H1 (cell line): ENCODE results near the gene CMTM2. TPM values are rescaled to one million over a fixed set of nuclear protein-coding genes. Genes with fewer than 3 reads are reported as not detected.

Source experiments
- BRCA1 ChIP-seq: IDR thresholded peaks from 2 replicates; pipeline ENCODE4 v1.6.1; 2012; ENCODE audit warnings: low read depth, low read length, improper control_type of control experiment
- JUN ChIP-seq: IDR thresholded peaks from 2 replicates; pipeline ENCODE4 v1.6.1; 2011; ENCODE audit warnings: low read depth, mild to moderate bottlenecking, improper control_type of control experiment, low read length
- NANOG ChIP-seq: IDR thresholded peaks from 2 replicates; pipeline ENCODE4 v1.6.1; 2011; ENCODE audit warnings: low read length, low read depth, mild to moderate bottlenecking, inconsistent platforms; ENCODE audit not compliant: insufficient read depth, poor library complexity, severe bottlenecking
- NRF1 ChIP-seq: IDR thresholded peaks from 2 replicates; pipeline ENCODE4 v1.6.1; 2011; ENCODE audit warnings: mild to moderate bottlenecking, low read depth, low read length, improper control_type of control experiment
- RAD21 ChIP-seq, 2 experiments: IDR thresholded peaks in 1 of 2; conservative IDR thresholded peaks in 1 of 2; 2 replicates each; pipeline ENCODE4 v1.6.1; 2011; ENCODE audit warnings: low read depth in 2 of 2, low read length in 2 of 2, improper control_type of control experiment in 1 of 2, inconsistent platforms in 1 of 2, mild to moderate bottlenecking in 1 of 2, moderate library complexity in 1 of 2
- SIX5 ChIP-seq: IDR thresholded peaks from 2 replicates; pipeline ENCODE4 v1.6.1; 2011; ENCODE audit warnings: mild to moderate bottlenecking, low read depth, low read length
- TAF7 ChIP-seq: optimal IDR thresholded peaks from 2 replicates; pipeline ENCODE3; 2011; ENCODE audit warnings: low read depth, mild to moderate bottlenecking, inconsistent platforms, low read length, moderate library complexity, borderline replicate concordance
- polyA plus RNA-seq, 7 experiments: library from polyadenylated mRNA; depleted of rRNA in 3 of 7; stranded (reverse) in 5 of 7; unstranded in 2 of 7; fragments of >200 nt in 5 of 7; fragments of 200-250 nt in 2 of 7; gene quantifications; 1 replicate in 5 of 7; 2 replicates in 1 of 7; 4 replicates in 1 of 7; pipeline versions ENCODE4 v1.2.1 to v1.2.3, GENCODE V29; 2011 to 2013; ENCODE audit warnings: missing spikeins in 2 of 7, mixed read lengths in 2 of 7
- total RNA-seq: library from RNA; stranded (reverse); fragmentation: NEBNext Ultra II Directional; extraction: Animal tissue kit (Norgen Biotek cat#: 25700); gene quantifications from 2 replicates; pipeline ENCODE4 v1.2.1, GENCODE V29; 2021
- TF ChIP-seq, protein P1 (sequence below): fragments of 300-600 bp; sonication (generic); IDR thresholded peaks from 2 replicates; pipeline ENCODE4 v1.7.1; 2012; ENCODE audit warnings: low read length, moderate library complexity, mild to moderate bottlenecking, inconsistent platforms; ENCODE audit not compliant: insufficient replicate concordance
- TF ChIP-seq, protein P2 (sequence below): IDR thresholded peaks from 2 replicates; pipeline ENCODE4 v1.6.1; 2011; ENCODE audit warnings: low read depth, mild to moderate bottlenecking, low read length; ENCODE audit not compliant: insufficient read depth
- TF ChIP-seq, protein P3 (sequence below): IDR thresholded peaks from 2 replicates; pipeline ENCODE4 v1.6.1; 2012; ENCODE audit warnings: inconsistent platforms

Gene CMTM2
- total and polyA plus RNA-seq, 2 of the 8 experiments (the other 6 are each of a cell fraction or from before 2014, with no cell fraction given), result not detected

DNA sequence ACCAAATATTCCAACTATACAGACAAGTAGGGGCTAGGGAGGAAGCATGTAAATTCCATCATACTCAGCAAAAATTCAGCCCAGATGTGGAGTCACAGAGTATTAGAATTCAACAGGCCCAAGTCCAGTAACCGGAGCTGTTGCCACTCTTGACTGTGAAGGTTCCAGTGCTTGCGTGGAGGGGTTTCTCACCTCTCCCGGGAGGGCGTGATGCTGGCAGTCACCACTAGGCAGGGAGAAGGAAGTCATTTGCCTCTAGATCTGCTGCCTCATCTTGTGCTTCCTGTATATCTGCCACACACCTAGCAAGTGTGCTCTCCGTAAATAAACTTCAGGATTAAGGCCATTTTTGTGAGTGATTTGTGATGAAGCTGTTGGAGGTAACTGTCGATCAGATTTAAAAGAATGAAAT, 27.9 kb upstream of the CMTM2 start (continued):
- TF ChIP-seq, protein P1, sequence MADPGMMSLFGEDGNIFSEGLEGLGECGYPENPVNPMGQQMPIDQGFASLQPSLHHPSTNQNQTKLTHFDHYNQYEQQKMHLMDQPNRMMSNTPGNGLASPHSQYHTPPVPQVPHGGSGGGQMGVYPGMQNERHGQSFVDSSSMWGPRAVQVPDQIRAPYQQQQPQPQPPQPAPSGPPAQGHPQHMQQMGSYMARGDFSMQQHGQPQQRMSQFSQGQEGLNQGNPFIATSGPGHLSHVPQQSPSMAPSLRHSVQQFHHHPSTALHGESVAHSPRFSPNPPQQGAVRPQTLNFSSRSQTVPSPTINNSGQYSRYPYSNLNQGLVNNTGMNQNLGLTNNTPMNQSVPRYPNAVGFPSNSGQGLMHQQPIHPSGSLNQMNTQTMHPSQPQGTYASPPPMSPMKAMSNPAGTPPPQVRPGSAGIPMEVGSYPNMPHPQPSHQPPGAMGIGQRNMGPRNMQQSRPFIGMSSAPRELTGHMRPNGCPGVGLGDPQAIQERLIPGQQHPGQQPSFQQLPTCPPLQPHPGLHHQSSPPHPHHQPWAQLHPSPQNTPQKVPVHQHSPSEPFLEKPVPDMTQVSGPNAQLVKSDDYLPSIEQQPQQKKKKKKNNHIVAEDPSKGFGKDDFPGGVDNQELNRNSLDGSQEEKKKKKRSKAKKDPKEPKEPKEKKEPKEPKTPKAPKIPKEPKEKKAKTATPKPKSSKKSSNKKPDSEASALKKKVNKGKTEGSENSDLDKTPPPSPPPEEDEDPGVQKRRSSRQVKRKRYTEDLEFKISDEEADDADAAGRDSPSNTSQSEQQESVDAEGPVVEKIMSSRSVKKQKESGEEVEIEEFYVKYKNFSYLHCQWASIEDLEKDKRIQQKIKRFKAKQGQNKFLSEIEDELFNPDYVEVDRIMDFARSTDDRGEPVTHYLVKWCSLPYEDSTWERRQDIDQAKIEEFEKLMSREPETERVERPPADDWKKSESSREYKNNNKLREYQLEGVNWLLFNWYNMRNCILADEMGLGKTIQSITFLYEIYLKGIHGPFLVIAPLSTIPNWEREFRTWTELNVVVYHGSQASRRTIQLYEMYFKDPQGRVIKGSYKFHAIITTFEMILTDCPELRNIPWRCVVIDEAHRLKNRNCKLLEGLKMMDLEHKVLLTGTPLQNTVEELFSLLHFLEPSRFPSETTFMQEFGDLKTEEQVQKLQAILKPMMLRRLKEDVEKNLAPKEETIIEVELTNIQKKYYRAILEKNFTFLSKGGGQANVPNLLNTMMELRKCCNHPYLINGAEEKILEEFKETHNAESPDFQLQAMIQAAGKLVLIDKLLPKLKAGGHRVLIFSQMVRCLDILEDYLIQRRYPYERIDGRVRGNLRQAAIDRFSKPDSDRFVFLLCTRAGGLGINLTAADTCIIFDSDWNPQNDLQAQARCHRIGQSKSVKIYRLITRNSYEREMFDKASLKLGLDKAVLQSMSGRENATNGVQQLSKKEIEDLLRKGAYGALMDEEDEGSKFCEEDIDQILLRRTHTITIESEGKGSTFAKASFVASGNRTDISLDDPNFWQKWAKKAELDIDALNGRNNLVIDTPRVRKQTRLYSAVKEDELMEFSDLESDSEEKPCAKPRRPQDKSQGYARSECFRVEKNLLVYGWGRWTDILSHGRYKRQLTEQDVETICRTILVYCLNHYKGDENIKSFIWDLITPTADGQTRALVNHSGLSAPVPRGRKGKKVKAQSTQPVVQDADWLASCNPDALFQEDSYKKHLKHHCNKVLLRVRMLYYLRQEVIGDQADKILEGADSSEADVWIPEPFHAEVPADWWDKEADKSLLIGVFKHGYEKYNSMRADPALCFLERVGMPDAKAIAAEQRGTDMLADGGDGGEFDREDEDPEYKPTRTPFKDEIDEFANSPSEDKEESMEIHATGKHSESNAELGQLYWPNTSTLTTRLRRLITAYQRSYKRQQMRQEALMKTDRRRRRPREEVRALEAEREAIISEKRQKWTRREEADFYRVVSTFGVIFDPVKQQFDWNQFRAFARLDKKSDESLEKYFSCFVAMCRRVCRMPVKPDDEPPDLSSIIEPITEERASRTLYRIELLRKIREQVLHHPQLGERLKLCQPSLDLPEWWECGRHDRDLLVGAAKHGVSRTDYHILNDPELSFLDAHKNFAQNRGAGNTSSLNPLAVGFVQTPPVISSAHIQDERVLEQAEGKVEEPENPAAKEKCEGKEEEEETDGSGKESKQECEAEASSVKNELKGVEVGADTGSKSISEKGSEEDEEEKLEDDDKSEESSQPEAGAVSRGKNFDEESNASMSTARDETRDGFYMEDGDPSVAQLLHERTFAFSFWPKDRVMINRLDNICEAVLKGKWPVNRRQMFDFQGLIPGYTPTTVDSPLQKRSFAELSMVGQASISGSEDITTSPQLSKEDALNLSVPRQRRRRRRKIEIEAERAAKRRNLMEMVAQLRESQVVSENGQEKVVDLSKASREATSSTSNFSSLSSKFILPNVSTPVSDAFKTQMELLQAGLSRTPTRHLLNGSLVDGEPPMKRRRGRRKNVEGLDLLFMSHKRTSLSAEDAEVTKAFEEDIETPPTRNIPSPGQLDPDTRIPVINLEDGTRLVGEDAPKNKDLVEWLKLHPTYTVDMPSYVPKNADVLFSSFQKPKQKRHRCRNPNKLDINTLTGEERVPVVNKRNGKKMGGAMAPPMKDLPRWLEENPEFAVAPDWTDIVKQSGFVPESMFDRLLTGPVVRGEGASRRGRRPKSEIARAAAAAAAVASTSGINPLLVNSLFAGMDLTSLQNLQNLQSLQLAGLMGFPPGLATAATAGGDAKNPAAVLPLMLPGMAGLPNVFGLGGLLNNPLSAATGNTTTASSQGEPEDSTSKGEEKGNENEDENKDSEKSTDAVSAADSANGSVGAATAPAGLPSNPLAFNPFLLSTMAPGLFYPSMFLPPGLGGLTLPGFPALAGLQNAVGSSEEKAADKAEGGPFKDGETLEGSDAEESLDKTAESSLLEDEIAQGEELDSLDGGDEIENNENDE, result no peak
- TF ChIP-seq, protein P2, sequence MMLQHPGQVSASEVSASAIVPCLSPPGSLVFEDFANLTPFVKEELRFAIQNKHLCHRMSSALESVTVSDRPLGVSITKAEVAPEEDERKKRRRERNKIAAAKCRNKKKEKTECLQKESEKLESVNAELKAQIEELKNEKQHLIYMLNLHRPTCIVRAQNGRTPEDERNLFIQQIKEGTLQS, result no peak
- no peak for TF ChIP-seq NRF1
- TF ChIP-seq JUN, result no peak
- no peak for TF ChIP-seq BRCA1
- TF ChIP-seq TAF7, result no peak
- no peak for TF ChIP-seq NANOG
- no peak for TF ChIP-seq SIX5
- 0 out of 4 replicates have a peak, but pooled peaks of 1 of the 2 experiments have one; percentile 16 for TF ChIP-seq RAD21 (IDR thresholded peaks at IDR 0.05 in 1 of 2, conservative IDR thresholded peaks at IDR 0.05 in 1 of 2; ENCODE audit: low read depth in 2 of 2, low read length in 2 of 2)
- TF ChIP-seq, protein P3, sequence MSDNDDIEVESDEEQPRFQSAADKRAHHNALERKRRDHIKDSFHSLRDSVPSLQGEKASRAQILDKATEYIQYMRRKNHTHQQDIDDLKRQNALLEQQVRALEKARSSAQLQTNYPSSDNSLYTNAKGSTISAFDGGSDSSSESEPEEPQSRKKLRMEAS, result peak; percentile 51
